ENCODE data around the gene FLNC.

Gene FLNC

DNA sequence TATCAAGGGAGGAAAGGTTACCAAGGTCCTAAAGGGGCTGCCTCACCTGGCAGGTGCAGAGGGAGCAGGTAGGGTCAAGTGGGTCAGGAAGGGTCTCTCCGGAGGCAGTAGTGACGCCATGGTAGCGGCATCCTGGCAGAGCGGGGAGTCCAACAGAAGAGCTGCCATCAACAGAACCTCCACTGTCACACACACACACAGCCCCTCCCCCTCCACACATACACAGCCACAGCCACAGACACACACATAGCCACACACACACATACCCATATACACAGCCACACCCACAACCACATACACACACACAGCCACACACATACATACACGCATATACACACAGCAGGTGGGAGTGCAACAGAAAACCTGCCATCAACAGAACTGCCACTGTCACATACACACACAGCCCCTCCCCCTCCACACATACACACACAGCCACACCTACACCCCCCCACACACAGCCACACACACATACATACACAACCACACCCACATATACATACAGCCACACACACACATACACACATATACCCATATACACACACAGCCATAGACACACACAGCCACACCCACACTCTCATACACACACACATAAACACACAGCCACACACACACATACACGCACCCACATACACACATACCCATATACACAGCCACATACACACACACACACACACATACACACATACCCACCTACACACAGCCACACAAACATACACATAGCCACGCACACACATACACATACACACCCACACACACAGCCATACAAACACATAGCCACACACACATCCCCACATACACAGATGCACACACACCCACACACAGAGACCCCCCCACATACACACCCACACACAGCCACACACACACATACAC is 57.2 kb downstream of the FLNC start:
- in situ Hi-C loops (cut with MboI; ENCODE audit: low pct_unique_long_range_greater_than_20kb, low sequenced_read_pairs, unreplicated experiment): no loop called here
- TF ChIP-seq, protein P1, sequence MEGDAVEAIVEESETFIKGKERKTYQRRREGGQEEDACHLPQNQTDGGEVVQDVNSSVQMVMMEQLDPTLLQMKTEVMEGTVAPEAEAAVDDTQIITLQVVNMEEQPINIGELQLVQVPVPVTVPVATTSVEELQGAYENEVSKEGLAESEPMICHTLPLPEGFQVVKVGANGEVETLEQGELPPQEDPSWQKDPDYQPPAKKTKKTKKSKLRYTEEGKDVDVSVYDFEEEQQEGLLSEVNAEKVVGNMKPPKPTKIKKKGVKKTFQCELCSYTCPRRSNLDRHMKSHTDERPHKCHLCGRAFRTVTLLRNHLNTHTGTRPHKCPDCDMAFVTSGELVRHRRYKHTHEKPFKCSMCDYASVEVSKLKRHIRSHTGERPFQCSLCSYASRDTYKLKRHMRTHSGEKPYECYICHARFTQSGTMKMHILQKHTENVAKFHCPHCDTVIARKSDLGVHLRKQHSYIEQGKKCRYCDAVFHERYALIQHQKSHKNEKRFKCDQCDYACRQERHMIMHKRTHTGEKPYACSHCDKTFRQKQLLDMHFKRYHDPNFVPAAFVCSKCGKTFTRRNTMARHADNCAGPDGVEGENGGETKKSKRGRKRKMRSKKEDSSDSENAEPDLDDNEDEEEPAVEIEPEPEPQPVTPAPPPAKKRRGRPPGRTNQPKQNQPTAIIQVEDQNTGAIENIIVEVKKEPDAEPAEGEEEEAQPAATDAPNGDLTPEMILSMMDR (IDR thresholded peaks at IDR 0.05; ENCODE audit: extremely low read depth, insufficient read depth, missing control alignments): no peak
- DNase-seq (ENCODE audit: low spot score): no peak

DNA sequence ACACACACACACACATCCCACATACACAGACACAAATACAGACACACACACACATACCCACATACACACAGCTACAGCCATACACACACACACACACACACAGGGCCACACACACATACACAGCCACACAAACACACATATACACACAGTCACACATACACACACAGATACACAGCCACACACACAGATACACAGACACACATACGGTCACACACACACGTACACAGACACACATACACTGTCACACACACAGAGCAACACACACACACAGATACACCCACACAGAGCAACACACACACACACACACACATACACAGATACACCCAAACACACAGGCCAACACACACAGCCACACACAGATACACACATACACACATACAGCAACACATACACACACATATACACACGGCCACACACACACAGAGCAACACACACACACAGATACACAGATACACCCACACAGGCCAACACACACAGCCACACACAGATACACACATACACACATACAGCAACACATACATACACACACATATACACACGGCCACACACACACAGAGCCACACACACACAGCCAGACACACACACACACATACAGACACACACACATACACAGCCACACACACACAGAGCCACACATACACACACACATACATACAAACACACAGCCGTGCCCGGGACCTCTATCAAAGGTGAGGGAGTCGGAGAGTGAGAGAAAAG is 58.0 kb downstream of the FLNC start:
- no peak for DNase-seq (ENCODE audit: low spot score)
- in situ Hi-C loops (cut with MboI; ENCODE audit: low pct_unique_long_range_greater_than_20kb, low sequenced_read_pairs, unreplicated experiment): no loop called here
- TF ChIP-seq, protein P1 (IDR thresholded peaks at IDR 0.05; ENCODE audit: extremely low read depth, insufficient read depth, missing control alignments): no peak

DNA sequence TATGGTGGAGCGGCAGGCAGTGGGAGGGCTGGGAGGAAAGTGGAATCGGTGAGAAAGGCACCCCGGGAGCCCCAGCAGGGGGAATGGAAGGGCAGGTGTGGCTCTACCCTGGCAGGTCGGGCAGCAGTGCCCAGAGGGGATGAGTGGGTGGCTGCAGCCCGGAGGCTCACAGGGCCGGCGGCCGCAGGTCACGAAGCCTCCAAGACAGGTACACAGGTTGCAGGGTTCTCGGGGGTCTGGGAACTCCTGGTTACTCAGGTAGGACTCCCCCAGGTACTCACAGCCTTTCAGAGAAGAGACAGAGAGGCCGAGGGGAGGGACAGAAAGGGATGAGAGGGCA is 58.5 kb downstream of the FLNC start:
- TF ChIP-seq, protein P1 (IDR thresholded peaks at IDR 0.05; ENCODE audit: extremely low read depth, insufficient read depth, missing control alignments): no peak
- DNase-seq (ENCODE audit: low spot score): no peak
- in situ Hi-C loops (cut with MboI; ENCODE audit: low pct_unique_long_range_greater_than_20kb, low sequenced_read_pairs, unreplicated experiment): no loop called here

DNA sequence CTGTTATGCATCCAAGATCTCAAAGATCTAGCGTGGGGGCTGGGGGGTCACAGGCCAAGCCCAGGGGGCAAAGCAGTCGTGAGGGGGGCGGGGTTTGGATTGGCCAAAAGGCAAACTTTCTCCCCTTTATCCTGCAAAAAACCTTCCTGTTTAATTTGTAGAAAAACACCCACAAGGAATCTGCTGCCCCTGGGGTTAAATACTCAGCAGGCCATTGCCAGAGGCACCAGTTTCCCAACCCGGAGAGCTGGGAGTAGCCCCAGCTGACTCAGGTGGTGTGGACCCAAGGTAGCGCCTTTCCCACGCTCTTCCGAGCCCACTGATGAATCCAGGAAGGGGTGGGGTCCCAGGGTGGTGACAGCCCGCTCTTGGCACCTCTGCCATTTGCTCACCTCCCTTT is 58.9 kb downstream of the FLNC start:
- DNase-seq (ENCODE audit: low spot score): no peak
- in situ Hi-C loops (cut with MboI; ENCODE audit: low pct_unique_long_range_greater_than_20kb, low sequenced_read_pairs, unreplicated experiment): no loop called here
- TF ChIP-seq, protein P1 (IDR thresholded peaks at IDR 0.05; ENCODE audit: extremely low read depth, insufficient read depth, missing control alignments): no peak

DNA sequence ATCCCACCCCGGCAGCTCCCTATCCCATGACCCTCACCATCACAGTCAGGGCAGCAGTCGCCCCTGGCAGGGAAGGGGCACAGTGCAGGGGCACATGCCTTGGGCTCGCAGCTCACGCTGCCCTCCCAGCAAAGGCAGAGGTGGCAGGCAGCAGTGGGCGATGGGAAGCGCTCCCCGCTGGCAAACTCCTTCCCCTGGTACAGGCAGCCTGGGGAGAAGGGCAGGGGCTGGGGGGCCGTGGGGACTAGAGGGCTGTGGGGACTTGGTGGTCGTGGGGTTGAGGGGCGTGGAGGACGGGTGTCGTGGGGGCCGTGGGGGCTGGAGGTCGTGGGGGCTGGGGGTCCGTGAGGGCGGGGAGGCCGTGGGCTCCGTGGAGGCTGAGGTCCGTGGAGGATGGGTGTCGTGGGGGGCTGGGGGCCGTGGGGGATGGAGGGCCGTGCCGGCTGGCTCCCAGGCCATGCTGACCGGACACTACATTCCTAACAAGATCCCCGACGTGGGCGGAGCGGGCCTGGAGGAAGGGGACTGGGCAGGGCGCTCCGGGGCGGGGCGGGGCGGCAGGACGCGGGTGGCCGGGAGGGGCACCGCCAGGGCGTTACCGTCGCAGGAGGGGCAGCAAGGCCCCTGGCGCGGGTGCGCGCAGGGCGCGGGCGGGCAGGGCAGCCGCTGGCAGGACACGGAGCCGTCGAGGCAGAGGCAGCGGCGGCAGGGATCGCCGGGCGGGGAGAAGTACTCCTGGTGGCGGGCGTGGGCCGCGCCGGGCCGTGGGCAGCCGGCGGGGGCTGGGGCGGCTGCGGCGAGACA is 60.3 kb downstream of the FLNC start:
- peak; percentile 38 for DNase-seq (ENCODE audit: low spot score)
- in situ Hi-C loops (cut with MboI; ENCODE audit: low pct_unique_long_range_greater_than_20kb, low sequenced_read_pairs, unreplicated experiment): no loop called here

More for the DNA sequence above, 60.3 kb downstream of the FLNC start:
- TF ChIP-seq, protein P1 (IDR thresholded peaks at IDR 0.05; ENCODE audit: extremely low read depth, insufficient read depth, missing control alignments): no peak

Measured in GM13977 (cell line).